ENCODE results near the gene UFM1.

- TF ChIP-seq, protein P1, sequence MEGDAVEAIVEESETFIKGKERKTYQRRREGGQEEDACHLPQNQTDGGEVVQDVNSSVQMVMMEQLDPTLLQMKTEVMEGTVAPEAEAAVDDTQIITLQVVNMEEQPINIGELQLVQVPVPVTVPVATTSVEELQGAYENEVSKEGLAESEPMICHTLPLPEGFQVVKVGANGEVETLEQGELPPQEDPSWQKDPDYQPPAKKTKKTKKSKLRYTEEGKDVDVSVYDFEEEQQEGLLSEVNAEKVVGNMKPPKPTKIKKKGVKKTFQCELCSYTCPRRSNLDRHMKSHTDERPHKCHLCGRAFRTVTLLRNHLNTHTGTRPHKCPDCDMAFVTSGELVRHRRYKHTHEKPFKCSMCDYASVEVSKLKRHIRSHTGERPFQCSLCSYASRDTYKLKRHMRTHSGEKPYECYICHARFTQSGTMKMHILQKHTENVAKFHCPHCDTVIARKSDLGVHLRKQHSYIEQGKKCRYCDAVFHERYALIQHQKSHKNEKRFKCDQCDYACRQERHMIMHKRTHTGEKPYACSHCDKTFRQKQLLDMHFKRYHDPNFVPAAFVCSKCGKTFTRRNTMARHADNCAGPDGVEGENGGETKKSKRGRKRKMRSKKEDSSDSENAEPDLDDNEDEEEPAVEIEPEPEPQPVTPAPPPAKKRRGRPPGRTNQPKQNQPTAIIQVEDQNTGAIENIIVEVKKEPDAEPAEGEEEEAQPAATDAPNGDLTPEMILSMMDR (IDR thresholded peaks at IDR 0.05; ENCODE audit: low read length): no peak
- TF ChIP-seq EZH2 (optimal IDR thresholded peaks at IDR 0.05; ENCODE audit: low read depth, low read length): no peak
- no peak for TF ChIP-seq EZH2phosphoT487 (IDR thresholded peaks at IDR 0.05; ENCODE audit: low read length)
Observed at GRCh38 chr13:38385153-38385891, 35.7 kb downstream of the UFM1 start.
